ENCODE results near the gene SLC13A5.

DNA sequence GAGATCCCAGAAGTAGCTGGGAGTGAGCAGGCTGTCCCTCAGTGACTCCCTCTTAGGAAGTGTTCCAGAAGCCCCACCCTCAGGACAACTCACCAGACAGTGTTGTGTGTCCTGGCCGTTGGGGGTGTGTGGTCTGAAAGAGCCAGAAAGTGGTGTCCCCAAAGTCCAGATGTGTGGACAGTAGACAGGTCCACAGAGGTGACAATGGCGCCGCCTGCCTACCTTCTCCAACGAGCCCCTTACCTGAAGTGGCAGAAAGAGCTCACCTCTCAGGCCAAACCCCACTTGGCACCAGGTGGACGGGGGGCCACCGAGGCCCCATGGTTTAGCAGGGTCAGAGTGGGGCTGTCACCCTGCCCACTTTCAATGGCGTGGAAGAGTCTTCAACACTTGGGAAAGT is 41.7 kb downstream of the SLC13A5 start:
- no peak for TF ChIP-seq ZNF274 (IDR thresholded peaks at IDR 0.05; ENCODE audit: low read depth, low read length)
- no peak for TF ChIP-seq YY1 (IDR thresholded peaks at IDR 0.05; ENCODE audit: insufficient read depth, insufficient read length)
- no peak for TF ChIP-seq SUZ12 (IDR thresholded peaks at IDR 0.05; ENCODE audit: extremely low read depth, insufficient read depth, insufficient read length)

All from NT2/D1 (cell line).